Sigmoid colon (tissue), 4 donors: ENCODE results near the gene AATF.

Source experiments
- EP300 ChIP-seq, 4 donors: sonication (generic); formaldehyde crosslinking; IDR thresholded peaks; one replicate each; pipeline ENCODE4 v1.6.1; 2017; ENCODE audit warnings: antibody characterized with exemption in 4 of 4
- POLR2A ChIP-seq, 2 donors: fragments of 450-650 bp; IDR thresholded peaks; one replicate each; pipeline ENCODE4 v1.6.1; 2016; ENCODE audit warnings: antibody characterized with exemption in 2 of 2, mild to moderate bottlenecking in 2 of 2, moderate library complexity in 2 of 2
- POLR2AphosphoS5 ChIP-seq, 4 donors: sonication (generic); formaldehyde crosslinking; IDR thresholded peaks; one replicate each; pipeline ENCODE4 v1.6.1; 2017; ENCODE audit warnings: antibody characterized with exemption in 4 of 4
- TF ChIP-seq, protein P1 (sequence below), 4 experiments: fragments of 450-650 bp in 3 of 4; fragments of 200-600 bp in 1 of 4; IDR thresholded peaks; one replicate each; pipeline ENCODE4 v1.5.1; 2016 to 2019; ENCODE audit warnings: antibody characterized with exemption in 4 of 4, mild to moderate bottlenecking in 3 of 4, moderate library complexity in 2 of 4

DNA sequence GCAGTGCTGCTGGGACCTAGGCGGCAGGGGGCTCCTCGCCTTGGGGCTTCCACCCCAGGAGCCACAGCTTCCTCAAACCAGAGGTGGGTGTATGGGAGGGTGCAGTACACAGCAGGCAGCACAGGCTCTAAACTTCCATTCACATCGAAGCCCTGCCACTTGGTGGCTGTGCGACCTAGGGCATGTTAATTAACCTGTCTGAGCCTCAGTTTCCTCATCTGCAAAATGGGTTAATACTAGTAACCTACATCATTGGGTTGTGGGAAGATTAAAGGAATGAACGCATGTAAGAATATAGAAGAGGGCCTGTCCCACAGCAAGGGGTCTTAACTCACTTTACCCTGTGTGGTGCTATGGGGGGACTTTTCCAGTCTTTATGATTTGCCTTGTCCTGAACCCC lies 38.2 kb upstream of the AATF start:
- TF ChIP-seq, protein P1, sequence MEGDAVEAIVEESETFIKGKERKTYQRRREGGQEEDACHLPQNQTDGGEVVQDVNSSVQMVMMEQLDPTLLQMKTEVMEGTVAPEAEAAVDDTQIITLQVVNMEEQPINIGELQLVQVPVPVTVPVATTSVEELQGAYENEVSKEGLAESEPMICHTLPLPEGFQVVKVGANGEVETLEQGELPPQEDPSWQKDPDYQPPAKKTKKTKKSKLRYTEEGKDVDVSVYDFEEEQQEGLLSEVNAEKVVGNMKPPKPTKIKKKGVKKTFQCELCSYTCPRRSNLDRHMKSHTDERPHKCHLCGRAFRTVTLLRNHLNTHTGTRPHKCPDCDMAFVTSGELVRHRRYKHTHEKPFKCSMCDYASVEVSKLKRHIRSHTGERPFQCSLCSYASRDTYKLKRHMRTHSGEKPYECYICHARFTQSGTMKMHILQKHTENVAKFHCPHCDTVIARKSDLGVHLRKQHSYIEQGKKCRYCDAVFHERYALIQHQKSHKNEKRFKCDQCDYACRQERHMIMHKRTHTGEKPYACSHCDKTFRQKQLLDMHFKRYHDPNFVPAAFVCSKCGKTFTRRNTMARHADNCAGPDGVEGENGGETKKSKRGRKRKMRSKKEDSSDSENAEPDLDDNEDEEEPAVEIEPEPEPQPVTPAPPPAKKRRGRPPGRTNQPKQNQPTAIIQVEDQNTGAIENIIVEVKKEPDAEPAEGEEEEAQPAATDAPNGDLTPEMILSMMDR (IDR thresholded peaks at IDR 0.05) = no peak
- TF ChIP-seq POLR2A (IDR thresholded peaks at IDR 0.05) (no peak), EP300 (IDR thresholded peaks at IDR 0.05) (no peak), POLR2AphosphoS5 (IDR thresholded peaks at IDR 0.05) (no peak)
